Osteocyte (in vitro differentiated cells): Measurements from ENCODE around the gene RGSL1. TPM values are rescaled to one million over a fixed set of nuclear protein-coding genes. Genes with fewer than 3 reads are reported as not detected.

Experiments
- DNase-seq: peaks from one replicate; pipeline ENCODE4 v3.0.0; 2021; ENCODE audit warnings: mixed read lengths; ENCODE audit not compliant: unreplicated experiment; ENCODE audit errors: extremely low spot score
- H3K27ac Mint-ChIP-seq: one replicate; pipeline ENCODE4 v1.8.0; 2021; ENCODE audit warnings: mild to moderate bottlenecking, mixed read lengths; ENCODE audit not compliant: unreplicated experiment
- H3K27me3 Mint-ChIP-seq: one replicate; pipeline ENCODE4 v1.8.0; 2021; ENCODE audit warnings: mixed read lengths; ENCODE audit not compliant: unreplicated experiment
- H3K36me3 Mint-ChIP-seq: one replicate; pipeline ENCODE4 v1.8.0; 2021; ENCODE audit warnings: mixed read lengths; ENCODE audit not compliant: unreplicated experiment
- H3K4me1 Mint-ChIP-seq: one replicate; pipeline ENCODE4 v1.8.0; 2021; ENCODE audit warnings: mixed read lengths; ENCODE audit not compliant: unreplicated experiment
- H3K4me3 Mint-ChIP-seq: one replicate; pipeline ENCODE4 v1.8.0; 2021; ENCODE audit warnings: mild to moderate bottlenecking, moderate library complexity, mixed read lengths; ENCODE audit not compliant: unreplicated experiment
- H3K9me3 Mint-ChIP-seq: one replicate; pipeline ENCODE4 v1.8.0; 2021; ENCODE audit warnings: mixed read lengths; ENCODE audit not compliant: unreplicated experiment
- total RNA-seq: library from RNA; stranded (reverse); gene quantifications from 2 replicates; pipeline ENCODE4 v1.2.1, GENCODE V29; 2021
- TF ChIP-seq, protein P1 (sequence below): fragments of 200-600 bp; sonication (generic); IDR thresholded peaks from 2 replicates; pipeline ENCODE4 v1.5.0; 2021; ENCODE audit warnings: antibody characterized with exemption, mild to moderate bottlenecking, moderate library complexity

RGSL1 gene
- total RNA-seq, 1 donor from 2014 or later: not detected

DNA sequence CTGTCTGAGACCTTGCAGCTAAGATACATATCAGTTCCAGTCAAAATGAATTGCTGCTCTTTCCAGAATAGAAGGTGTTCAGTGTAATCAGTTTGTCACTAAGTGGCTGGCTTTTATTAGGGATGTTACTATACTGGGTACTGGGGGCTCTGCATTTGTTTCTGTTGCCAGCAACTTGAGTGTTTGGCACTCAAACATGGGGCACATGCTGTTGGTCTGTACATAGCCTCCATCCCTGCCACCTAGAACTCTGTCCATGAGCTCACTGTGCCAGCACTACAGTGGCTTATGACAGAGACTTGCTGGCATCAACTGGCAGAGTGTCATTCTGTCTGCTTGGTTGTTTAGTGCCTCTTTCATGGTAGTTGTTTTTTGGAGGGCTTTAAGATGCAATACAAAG, 45.1 kb downstream of the RGSL1 start:
- DNase-seq: no peak
- TF ChIP-seq, protein P1, sequence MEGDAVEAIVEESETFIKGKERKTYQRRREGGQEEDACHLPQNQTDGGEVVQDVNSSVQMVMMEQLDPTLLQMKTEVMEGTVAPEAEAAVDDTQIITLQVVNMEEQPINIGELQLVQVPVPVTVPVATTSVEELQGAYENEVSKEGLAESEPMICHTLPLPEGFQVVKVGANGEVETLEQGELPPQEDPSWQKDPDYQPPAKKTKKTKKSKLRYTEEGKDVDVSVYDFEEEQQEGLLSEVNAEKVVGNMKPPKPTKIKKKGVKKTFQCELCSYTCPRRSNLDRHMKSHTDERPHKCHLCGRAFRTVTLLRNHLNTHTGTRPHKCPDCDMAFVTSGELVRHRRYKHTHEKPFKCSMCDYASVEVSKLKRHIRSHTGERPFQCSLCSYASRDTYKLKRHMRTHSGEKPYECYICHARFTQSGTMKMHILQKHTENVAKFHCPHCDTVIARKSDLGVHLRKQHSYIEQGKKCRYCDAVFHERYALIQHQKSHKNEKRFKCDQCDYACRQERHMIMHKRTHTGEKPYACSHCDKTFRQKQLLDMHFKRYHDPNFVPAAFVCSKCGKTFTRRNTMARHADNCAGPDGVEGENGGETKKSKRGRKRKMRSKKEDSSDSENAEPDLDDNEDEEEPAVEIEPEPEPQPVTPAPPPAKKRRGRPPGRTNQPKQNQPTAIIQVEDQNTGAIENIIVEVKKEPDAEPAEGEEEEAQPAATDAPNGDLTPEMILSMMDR: no peak
- H3K4me1 Mint-ChIP-seq: no peaks in the 10 kb centered on the region
- H3K4me3 Mint-ChIP-seq: no peak overlapping the region
- no peaks in the 10 kb centered on the region for H3K9me3 Mint-ChIP-seq
- H3K27ac Mint-ChIP-seq: no peak overlapping the region
- peaks cover 2% of the 10 kb centered on the region for H3K27me3 Mint-ChIP-seq
- H3K36me3 Mint-ChIP-seq: no peaks in the 10 kb centered on the region

DNA sequence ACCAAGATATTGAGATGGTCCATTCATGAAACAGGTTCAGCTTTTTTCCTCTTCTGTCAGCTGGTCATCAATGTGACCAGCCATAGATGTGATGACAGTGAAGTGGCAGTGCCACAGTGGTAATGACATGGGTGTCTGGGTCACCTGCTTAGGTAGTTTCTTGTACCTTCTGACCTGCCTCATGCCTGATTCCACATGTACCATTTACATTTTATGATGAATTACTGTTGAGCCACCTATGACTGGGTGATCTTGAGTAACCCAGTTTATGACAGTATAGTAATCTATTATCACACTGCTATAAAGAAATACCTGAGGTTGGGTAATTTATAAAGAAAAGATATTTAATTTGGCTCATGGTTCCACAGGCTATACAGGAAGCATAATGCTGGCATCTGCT, 45.7 kb downstream of the RGSL1 start:
- no peaks in the 10 kb centered on the region for H3K9me3 Mint-ChIP-seq
- H3K4me3 Mint-ChIP-seq: no peak overlapping the region
- no peaks in the 10 kb centered on the region for H3K4me1 Mint-ChIP-seq
- no peaks in the 10 kb centered on the region for H3K36me3 Mint-ChIP-seq
- no peak for DNase-seq
- H3K27me3 Mint-ChIP-seq: no peaks in the 10 kb centered on the region
- TF ChIP-seq, protein P1: no peak
- H3K27ac Mint-ChIP-seq: no peak overlapping the region

DNA sequence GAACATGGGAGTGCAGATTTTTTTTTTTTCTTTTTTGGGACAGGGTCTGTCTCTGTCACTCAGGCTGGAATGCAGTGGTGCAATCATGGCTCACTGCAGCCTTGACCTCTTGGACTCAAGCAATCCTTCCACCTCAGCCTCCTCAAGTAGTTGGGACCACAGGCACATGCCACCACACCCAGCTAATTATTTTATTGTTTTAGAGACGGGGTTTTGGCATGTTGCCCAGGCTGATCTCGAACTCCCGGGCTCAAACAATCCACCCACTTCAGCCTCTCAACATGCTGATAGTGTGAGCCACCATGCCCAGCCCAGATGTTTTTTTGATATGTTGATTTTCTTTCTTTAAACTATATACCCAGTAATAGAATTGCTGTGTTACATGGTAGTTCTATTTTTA, 57.7 kb downstream of the RGSL1 start:
- Mint-ChIP-seq H3K27ac (no peak overlapping the region), H3K9me3 (peaks cover 10% of the 10 kb centered on the region), H3K36me3 (no peaks in the 10 kb centered on the region), H3K4me3 (no peak overlapping the region), H3K27me3 (peaks cover 8% of the 10 kb centered on the region), H3K4me1 (no peaks in the 10 kb centered on the region)
- TF ChIP-seq, protein P1: no peak
- DNase-seq: no peak

DNA sequence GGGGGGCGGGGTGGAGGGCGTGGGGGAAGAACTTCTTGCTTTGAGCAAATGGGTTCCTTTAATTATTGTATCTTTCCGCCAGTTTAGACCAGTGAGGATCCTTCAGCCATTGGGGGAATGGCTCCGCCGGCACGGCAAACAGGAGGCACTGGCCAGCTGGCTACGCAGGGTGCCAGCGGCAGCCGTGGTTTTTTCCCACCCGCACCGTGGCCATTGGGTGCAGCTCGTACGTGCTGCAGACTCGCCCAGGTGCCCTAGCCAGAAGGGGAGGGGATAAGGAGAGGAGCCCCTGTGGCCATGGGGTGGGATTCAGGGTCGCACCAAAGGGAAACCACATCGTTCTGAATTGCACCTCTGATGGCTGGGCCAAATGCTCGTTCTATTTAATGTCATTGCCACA, 65.6 kb downstream of the RGSL1 start:
- H3K4me3 Mint-ChIP-seq: no peak overlapping the region
- H3K27me3 Mint-ChIP-seq: peaks cover under 1% of the 10 kb centered on the region
- no peaks in the 10 kb centered on the region for H3K36me3 Mint-ChIP-seq
- DNase-seq: no peak
- peaks cover 11% of the 10 kb centered on the region for H3K9me3 Mint-ChIP-seq
- no peak overlapping the region for H3K27ac Mint-ChIP-seq
- H3K4me1 Mint-ChIP-seq: peaks cover under 1% of the 10 kb centered on the region
- TF ChIP-seq, protein P1: no peak

DNA sequence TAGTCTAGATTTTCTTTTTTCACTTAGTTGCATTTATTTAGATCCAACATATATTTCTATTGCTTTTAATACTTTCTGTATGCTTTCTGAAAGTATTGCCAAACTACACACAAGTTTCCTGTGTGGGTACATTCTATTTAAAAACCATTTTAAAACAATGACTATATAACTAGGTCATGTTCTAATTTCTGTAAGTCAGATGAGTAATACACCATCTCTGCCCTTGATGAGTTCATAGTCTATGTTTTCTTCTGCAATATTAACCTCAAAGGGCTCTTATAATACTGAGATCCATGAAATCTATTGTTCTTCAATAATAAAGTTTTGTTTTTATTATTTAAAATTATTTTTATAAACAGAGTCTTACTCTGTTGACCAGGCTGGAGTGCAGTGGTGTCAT, 70.8 kb downstream of the RGSL1 start:
- DNase-seq: no peak

More for the DNA sequence above, 70.8 kb downstream of the RGSL1 start:
- TF ChIP-seq, protein P1: no peak
- peaks cover 1% of the 10 kb centered on the region for H3K4me1 Mint-ChIP-seq
- H3K36me3 Mint-ChIP-seq: no peaks in the 10 kb centered on the region
- H3K4me3 Mint-ChIP-seq: no peak overlapping the region
- H3K27ac Mint-ChIP-seq: no peak overlapping the region
- peaks cover 7% of the 10 kb centered on the region for H3K27me3 Mint-ChIP-seq
- peaks cover 27% of the 10 kb centered on the region for H3K9me3 Mint-ChIP-seq
